Measurements from ENCODE around the gene USP48. TPM values are rescaled to one million over a fixed set of nuclear protein-coding genes. Genes with fewer than 3 reads are reported as not detected.

USP48 gene
- total RNA-seq, 1 donor from 2014 or later, result 97.3 TPM

DNA sequence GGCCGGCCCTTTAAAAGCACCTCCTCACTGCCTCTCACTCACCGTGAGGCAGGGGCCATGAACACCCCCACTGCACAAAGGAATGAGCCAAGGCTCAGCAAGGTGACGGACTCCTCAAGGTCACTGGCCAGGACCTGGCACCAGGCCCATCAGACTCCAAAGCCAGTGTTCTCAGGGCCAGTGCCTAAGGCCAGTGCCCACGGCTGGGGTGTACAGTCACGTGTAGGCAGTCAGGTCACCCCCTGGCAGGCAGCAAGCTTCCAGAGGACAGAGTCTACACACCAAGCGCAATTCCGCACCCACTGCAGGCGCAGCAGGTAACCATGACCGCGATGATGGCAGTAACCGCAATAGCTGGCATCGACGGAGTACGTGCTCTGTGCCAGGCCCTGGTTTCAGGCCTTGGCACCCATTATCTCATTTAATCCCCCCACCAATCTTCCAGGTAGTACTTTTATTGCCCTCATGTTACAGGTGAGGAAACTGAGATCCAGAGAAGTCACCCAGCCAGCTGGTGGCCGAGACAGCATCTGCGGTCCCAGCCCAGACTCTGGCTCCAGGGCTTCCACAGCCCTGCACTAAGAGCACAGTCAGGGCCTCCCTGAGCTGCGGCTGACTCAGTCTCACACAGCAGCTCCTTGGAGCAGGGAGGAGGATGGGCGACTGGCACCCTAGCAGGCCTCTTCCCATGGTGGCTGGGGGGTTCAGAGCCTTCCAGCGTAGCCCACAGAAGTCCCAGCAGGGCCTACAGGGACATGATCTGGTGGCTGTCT lies 140.8 kb downstream of the USP48 start:
- intact Hi-C loops (cut with micrococcal nuclease), result no loop called here
- no peak for TF ChIP-seq CTCF (IDR thresholded peaks at IDR 0.05)

GRCh38 chr1:21641537-21641936 lies 141.4 kb downstream of the USP48 start:
- CTCF ChIA-PET, result no interaction called here

More for the DNA sequence above, 140.8 kb downstream of the USP48 start:
- Mint-ChIP-seq H3K4me3 (no peak overlapping the region), H3K4me1 (no peaks in the 10 kb centered on the region), H3K27me3 (peaks cover 36% of the 10 kb centered on the region), H3K9me3 (no peaks in the 10 kb centered on the region), H3K27ac (no peak overlapping the region), H3K36me3 (ENCODE audit: low read depth) (no peaks in the 10 kb centered on the region)
- ATAC-seq (ENCODE audit: low read depth), result no peak
- ChIA-PET CTCF (no interaction called here), POLR2A (no interaction called here)
- no peak for DNase-seq

GRCh38 chr1:21641076-21641475 lies 141.9 kb downstream of the USP48 start:
- DNase-seq (no peak), ATAC-seq (ENCODE audit: low read depth) (no peak)
- no peaks in the 10 kb centered on the region for H3K9me3 Mint-ChIP-seq
- peaks cover 26% of the 10 kb centered on the region for H3K27me3 Mint-ChIP-seq
- TF ChIP-seq CTCF (IDR thresholded peaks at IDR 0.05), result no peak
- no peaks in the 10 kb centered on the region for H3K36me3 Mint-ChIP-seq (ENCODE audit: low read depth)
- POLR2A ChIA-PET, result no interaction called here
- no peak overlapping the region for H3K27ac Mint-ChIP-seq
- intact Hi-C loops (cut with micrococcal nuclease), result no loop called here
- no peak overlapping the region for H3K4me3 Mint-ChIP-seq
- CTCF ChIA-PET, result no interaction called here
- no peaks in the 10 kb centered on the region for H3K4me1 Mint-ChIP-seq

More at GRCh38 chr1:21641537-21641936, 141.4 kb downstream of the USP48 start:
- intact Hi-C loops (cut with micrococcal nuclease), result no loop called here
- POLR2A ChIA-PET, result no interaction called here
- TF ChIP-seq CTCF (IDR thresholded peaks at IDR 0.05), result no peak
- peaks cover 30% of the 10 kb centered on the region for H3K27me3 Mint-ChIP-seq
- H3K9me3 Mint-ChIP-seq, result no peaks in the 10 kb centered on the region
- H3K36me3 Mint-ChIP-seq (ENCODE audit: low read depth), result no peaks in the 10 kb centered on the region
- ATAC-seq (ENCODE audit: low read depth) (no peak), DNase-seq (no peak)
- H3K4me3 Mint-ChIP-seq, result no peak overlapping the region
- no peak overlapping the region for H3K27ac Mint-ChIP-seq
- H3K4me1 Mint-ChIP-seq, result no peaks in the 10 kb centered on the region

- CTCF ChIA-PET, result no interaction called here
- intact Hi-C loops (cut with micrococcal nuclease), result no loop called here
- Mint-ChIP-seq H3K4me1 (no peaks in the 10 kb centered on the region), H3K27me3 (peaks cover 23% of the 10 kb centered on the region), H3K9me3 (no peaks in the 10 kb centered on the region), H3K36me3 (ENCODE audit: low read depth) (no peaks in the 10 kb centered on the region), H3K4me3 (no peak overlapping the region), H3K27ac (no peak overlapping the region)
- no peak for TF ChIP-seq CTCF (IDR thresholded peaks at IDR 0.05)
- DNase-seq, result no peak
- POLR2A ChIA-PET, result no interaction called here
- ATAC-seq (ENCODE audit: low read depth), result no peak
Measured at GRCh38 chr1:21640653-21641052, 142.3 kb downstream of the USP48 start.

DNA sequence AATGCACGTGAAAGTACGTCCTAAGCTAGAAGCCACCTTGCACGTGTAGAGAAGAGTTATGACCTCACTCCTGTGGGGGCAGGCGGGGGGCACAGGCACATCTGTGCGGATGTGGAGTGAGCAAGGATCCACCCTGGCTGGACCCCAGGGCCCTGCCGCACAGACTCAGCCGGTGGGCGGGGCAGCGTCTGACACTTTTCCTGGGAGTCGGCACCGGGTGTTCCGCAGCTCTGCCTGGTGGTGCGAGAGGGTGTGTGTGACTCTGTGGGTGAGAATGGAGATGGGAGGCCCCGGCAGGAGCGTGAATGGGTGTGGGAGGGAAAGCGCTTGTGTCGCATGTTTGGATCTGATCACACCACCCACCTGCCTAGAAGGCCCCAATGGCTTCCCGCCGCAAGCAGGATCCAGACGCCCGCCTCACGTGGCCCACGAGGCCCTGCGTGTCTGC lies 143.3 kb downstream of the USP48 start:
- no peaks in the 10 kb centered on the region for H3K4me1 Mint-ChIP-seq
- ATAC-seq (ENCODE audit: low read depth) (no peak), DNase-seq (no peak)
- no peaks in the 10 kb centered on the region for H3K36me3 Mint-ChIP-seq (ENCODE audit: low read depth)
- no peak overlapping the region for H3K27ac Mint-ChIP-seq
- no peaks in the 10 kb centered on the region for H3K9me3 Mint-ChIP-seq
- TF ChIP-seq CTCF (IDR thresholded peaks at IDR 0.05), result no peak
- H3K27me3 Mint-ChIP-seq, result peaks cover 29% of the 10 kb centered on the region
- H3K4me3 Mint-ChIP-seq, result no peak overlapping the region
- intact Hi-C loops (cut with micrococcal nuclease), result no loop called here
- CTCF ChIA-PET, result no interaction called here
- POLR2A ChIA-PET, result no interaction called here
